GM10266 (cell line): ENCODE measurements around the gene GHRH.
A peak's percentile ranks its signal among the peaks of the same experiment; 100 is the strongest.

ENCODE experiments used
- DNase-seq: peaks from one replicate; pipeline ENCODE4 v3.0.0; 2012; ENCODE audit errors: extremely low spot score
- TF ChIP-seq, protein P1 (sequence below): IDR thresholded peaks from 2 replicates; pipeline ENCODE4 v1.5.1; 2012; ENCODE audit warnings: mild to moderate bottlenecking, low read depth; ENCODE audit not compliant: control insufficient read depth, insufficient read depth; ENCODE audit errors: missing control alignments

Gene GHRH

DNA sequence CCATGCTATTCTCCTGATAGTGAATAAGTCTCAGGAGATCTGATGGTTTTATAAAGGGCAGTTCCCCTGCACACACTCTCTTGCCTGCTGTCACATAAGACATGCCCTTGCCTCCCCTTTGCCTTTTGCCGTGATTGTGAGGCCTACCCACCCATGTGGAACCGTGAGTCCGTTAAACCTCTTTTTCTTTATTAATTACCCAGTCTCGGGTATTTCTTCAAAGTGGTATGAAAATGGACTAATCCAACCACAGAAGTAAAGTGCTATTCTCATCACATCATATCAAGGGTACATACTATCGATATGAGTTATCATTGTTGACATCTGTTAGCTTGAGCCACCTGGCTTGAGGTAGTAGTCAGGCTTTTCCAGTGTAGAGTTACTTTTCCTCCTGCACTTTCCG lies 30.1 kb upstream of the GHRH start:
- TF ChIP-seq, protein P1, sequence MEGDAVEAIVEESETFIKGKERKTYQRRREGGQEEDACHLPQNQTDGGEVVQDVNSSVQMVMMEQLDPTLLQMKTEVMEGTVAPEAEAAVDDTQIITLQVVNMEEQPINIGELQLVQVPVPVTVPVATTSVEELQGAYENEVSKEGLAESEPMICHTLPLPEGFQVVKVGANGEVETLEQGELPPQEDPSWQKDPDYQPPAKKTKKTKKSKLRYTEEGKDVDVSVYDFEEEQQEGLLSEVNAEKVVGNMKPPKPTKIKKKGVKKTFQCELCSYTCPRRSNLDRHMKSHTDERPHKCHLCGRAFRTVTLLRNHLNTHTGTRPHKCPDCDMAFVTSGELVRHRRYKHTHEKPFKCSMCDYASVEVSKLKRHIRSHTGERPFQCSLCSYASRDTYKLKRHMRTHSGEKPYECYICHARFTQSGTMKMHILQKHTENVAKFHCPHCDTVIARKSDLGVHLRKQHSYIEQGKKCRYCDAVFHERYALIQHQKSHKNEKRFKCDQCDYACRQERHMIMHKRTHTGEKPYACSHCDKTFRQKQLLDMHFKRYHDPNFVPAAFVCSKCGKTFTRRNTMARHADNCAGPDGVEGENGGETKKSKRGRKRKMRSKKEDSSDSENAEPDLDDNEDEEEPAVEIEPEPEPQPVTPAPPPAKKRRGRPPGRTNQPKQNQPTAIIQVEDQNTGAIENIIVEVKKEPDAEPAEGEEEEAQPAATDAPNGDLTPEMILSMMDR, result no peak
- DNase-seq, result peak; percentile 28

DNA sequence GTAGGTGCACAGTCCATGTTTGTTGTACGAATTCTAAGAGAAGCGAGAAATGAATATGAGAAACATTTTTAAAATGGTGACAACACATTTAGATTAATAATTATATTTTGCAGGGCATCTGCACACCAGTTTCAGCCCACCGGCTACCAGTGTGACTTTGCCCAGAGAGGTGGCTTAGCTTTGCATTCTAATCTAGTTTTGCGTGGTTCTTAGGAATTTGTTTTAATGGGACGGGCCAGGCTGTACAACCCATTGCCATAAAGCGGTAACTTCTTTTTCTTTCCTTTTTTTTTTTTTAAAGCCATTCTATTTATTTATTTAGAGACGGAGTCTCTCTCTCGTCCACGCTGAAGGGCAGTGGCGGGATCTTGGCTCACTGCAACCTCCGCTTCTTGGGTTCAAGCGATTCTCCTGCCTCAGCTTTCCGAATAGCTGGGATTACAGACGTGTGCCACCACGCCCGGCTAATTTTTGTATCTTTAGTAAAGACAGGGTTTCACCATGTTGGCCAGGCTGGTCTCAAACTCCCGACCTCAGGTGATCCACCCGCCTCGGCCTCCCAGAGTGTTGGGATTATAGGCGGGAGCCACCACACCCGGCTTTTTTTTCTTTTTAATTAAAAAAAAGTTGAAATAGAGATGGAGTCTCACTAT lies 28.7 kb upstream of the GHRH start:
- TF ChIP-seq, protein P1, result no peak
- DNase-seq, result no peak

DNA sequence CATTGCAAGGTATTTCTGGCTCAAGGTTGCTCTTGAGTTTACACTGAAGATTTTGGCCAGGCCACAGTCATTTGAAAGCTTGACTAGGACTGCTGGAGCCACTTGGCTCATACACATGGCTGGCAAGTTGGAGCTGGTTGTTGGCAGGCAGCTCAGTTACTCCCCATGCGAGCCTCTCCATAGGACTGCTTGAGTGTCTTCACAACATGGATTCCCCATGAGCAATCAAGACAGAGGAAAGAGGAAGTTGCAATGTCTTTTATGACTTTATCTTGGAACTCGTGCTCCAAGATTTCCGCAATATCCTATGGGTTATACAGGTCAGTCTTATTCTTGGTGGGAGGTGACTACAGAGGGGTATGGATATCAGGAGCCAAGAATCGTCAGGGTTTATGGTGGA lies 26.5 kb upstream of the GHRH start:
- no peak for DNase-seq

DNA sequence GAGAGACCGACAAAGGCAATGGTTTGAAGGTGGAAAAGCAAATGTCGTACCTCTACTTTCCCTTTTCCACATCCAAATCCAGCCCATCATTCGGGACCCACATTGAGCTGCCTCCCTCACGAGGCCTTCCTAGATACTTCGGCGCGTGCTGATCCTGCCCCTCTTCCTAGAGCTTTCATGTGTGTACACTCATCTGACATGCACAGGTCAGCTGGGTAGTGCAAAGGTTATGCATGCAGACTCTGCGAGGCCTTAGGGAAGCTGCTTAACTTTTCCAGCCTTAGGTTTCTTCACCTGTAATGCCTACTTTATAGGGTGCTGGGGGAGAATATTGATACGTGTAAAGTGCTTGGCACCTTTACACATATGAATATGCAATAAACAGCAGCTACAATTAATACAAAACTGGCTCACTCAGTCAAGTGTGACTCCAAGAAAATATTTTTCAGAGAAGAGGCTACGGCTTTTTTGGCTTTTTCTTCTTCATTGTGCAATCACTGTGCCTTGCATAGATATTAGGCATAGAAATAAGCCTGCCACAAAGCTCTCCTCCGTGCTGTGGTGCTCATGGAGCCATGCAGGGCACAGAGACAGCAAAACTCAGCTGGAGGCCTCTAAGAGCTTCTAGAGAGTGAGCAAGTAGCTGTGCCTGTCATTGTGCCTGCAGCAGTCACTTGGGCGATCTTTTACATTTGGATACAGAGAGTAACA lies 24.2 kb upstream of the GHRH start:
- DNase-seq, result no peak

More for the DNA sequence above, 26.5 kb upstream of the GHRH start:
- TF ChIP-seq, protein P1, result no peak

DNA sequence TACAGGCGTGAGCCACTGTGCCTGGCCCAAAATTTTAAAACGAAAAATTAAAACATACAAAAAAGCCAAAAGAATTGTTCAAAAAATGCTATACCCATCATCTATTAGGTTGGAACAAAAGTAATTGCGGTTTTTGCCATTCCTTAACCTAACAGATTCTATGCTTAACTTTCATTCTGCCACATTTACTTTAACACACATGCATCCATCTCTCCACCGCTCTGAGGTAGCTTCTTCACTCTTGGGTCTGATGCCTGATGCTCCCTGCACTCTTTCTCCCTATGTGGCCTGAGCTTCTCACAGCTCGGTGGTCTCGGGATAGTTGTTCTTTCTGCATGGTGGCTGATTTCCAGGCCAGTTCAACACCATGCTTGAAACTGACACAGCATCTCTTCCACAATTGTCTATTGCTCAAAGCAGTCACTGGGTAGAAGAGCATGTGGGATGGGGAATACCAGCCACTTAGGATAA lies 23.1 kb upstream of the GHRH start:
- no peak for DNase-seq
- TF ChIP-seq, protein P1, result no peak

More for the DNA sequence above, 24.2 kb upstream of the GHRH start:
- TF ChIP-seq, protein P1, result no peak

DNA sequence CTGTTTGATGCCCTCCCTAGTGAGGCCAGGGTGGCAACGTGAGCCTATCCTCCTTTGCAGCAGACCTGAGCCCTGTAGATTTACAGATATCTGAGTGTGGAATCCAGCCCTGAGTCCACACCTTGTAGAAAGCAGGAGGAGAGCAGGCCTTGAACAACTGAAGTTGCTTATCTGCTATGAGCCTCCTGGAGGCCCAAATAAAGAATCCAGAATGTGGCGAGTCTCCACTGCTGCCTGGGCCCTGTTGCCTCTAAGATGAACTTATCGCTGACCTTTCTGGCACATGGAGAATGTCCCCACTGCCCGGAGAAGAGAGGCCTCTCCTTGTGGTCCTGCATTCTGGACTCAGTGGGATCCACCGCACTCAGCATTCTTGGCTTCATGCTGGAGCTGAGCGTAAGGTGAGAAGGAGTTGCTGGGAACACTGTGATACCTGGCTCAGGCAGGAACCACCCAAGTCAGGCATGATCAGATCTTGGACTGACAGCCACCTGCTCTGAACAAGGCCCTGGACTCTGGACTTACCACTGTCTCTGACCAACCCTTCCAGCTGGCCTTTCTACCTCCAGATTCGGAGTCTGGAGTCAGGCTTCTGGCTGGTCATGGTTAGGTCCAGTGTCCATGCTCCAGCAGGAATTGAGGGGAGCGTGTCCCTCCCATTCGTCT lies 22.0 kb upstream of the GHRH start:
- TF ChIP-seq, protein P1, result no peak
- no peak for DNase-seq
